ENCODE measurements around the gene S100A9.

The S100A9 gene

DNA sequence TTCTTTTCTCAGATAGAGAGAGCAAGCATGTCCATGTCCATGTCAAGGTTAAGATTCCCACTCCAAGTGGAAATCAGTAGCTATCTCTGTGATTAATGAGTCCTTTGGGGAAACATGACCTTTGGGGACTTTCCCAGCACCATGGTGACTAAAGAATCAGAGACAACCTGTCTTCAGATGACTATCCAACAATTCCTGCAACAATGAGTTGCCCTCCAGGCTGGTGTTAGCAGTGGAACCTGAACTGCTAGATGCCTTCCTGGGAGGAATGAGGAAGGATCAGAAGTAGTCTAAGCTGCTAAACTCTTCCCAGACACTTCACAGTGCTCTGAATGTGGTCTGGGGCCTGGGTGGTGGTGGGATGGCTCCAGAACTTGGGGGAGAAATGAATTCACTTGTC is 6.5 kb downstream of the S100A9 start:
- no peak for DNase-seq (ENCODE audit: insufficient read length)
- FAIRE-seq = no peak
- TF ChIP-seq POLR2AphosphoS5 (IDR thresholded peaks at IDR 0.05; ENCODE audit: low read depth, low read length) = no peak
- no peak for TF ChIP-seq TAF1 (IDR thresholded peaks at IDR 0.05; ENCODE audit: borderline replicate concordance, low read depth, low read length)
- no peak for TF ChIP-seq POLR2A (IDR thresholded peaks at IDR 0.05; ENCODE audit: low read depth, low read length)

DNA sequence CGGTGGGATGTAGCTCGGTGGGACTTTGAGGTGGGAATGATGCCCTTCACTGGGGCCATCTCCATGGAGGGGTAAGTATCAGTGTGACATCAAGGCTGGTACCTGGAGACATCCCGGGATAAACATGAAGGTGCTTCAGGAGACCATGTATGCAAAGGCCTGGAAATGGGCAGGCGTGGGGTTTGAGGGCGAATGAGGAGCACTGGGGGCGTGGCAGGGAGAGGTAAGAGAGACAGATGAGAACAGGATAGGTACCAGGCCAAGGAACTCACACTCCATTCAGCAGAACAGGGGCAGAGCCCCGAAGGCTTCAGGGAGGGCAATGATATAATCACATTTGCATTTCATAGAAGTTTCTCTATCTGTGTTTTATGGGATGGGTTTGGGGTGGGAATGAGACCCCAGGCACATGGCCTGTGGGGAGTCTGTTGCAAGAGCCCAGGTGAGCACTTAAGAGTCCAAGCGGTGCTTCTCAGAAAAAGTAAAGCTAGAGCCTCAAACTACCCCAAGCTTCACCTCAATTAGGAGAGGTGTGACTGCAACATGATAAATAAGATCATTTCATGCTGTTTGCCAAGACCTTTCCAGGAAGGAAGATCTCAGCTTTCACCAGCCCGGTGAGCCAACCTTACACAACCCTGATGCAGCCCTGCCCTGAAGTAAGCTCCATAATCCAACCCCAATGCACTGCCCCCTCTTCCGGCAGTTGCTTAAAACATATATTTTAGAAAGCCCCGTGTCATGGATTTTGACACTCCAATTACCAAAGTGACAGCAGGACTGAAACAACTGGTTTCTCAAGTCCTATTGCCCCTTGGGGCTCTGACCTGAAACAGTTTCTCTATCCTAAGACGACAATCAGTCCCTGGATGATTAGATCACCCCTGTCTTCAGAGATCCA is 7.4 kb downstream of the S100A9 start:
- TF ChIP-seq POLR2AphosphoS5 (IDR thresholded peaks at IDR 0.05; ENCODE audit: low read depth, low read length) (no peak), POLR2A (IDR thresholded peaks at IDR 0.05; ENCODE audit: low read depth, low read length) (no peak), TAF1 (IDR thresholded peaks at IDR 0.05; ENCODE audit: borderline replicate concordance, low read depth, low read length) (no peak)
- FAIRE-seq (no peak), DNase-seq (ENCODE audit: insufficient read length) (no peak)

DNA sequence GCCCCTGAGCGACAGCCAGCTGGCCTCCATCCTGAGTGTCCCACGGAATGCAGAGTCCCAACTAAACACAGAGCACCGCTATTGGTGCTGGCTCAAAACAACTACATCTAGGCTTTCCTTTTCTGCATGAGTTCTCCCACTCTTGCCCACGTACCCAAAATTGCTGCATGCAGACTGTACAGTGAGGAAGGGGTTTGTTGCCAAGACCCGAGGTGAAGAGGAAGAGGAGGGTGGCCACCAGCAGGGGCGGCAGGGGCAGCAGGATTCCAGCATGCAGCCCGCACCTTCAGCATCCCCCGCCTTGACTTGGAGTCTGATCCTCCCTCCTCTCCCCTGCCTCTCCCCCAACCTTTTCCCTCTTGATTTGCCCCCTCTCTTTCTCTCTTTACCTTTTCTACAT is 8.0 kb downstream of the S100A9 start:
- no peak for TF ChIP-seq POLR2AphosphoS5 (IDR thresholded peaks at IDR 0.05; ENCODE audit: low read depth, low read length)
- TF ChIP-seq POLR2A (IDR thresholded peaks at IDR 0.05; ENCODE audit: low read depth, low read length) = no peak
- TF ChIP-seq TAF1 (IDR thresholded peaks at IDR 0.05; ENCODE audit: borderline replicate concordance, low read depth, low read length) = no peak
- DNase-seq (ENCODE audit: insufficient read length) (no peak), FAIRE-seq (no peak)

DNA sequence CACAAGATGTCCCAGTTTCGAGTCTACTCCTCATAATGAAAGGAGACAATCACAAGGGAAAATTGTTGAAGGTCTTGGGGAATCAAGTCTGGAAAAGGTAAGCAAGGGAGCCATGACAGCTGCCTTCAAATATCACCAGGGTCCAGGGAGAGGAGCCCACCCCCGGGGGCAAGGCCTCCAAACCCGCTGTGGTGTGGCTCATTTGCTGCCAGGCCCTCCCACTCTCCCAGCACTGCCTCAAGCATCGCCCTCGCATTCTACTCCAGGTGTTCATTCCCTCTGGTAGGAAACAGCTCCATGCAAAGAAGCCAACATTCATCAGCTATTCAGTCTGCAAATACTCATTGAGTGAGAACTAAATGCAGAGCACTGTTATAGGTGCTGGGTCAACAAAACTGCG is 8.6 kb downstream of the S100A9 start:
- FAIRE-seq (no peak), DNase-seq (ENCODE audit: insufficient read length) (no peak)
- TF ChIP-seq TAF1 (IDR thresholded peaks at IDR 0.05; ENCODE audit: borderline replicate concordance, low read depth, low read length) (no peak), POLR2AphosphoS5 (IDR thresholded peaks at IDR 0.05; ENCODE audit: low read depth, low read length) (no peak), POLR2A (IDR thresholded peaks at IDR 0.05; ENCODE audit: low read depth, low read length) (no peak)

DNA sequence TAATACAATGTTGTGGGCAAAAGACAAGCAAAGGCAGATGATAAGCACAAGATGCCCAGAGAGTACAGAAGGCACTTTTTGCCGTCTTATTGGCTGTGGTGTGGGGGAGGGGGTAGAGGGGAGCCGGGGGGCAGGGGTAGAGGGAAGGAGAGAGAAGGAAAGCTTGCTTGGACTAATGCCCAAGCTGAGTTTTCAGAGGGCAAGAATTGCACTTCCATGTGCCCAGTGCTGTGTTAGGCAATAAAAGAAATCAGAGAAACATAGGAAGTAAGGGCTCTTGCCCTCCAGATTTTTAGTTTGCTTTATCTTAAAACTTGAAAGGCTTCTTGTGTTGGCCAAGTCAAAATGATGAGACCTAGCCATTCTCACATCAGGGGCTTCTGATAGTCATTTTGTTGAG is 9.4 kb downstream of the S100A9 start:
- TF ChIP-seq POLR2A (IDR thresholded peaks at IDR 0.05; ENCODE audit: low read depth, low read length) (no peak), TAF1 (IDR thresholded peaks at IDR 0.05; ENCODE audit: borderline replicate concordance, low read depth, low read length) (no peak), POLR2AphosphoS5 (IDR thresholded peaks at IDR 0.05; ENCODE audit: low read depth, low read length) (no peak)
- FAIRE-seq (no peak), DNase-seq (ENCODE audit: insufficient read length) (no peak)

DNA sequence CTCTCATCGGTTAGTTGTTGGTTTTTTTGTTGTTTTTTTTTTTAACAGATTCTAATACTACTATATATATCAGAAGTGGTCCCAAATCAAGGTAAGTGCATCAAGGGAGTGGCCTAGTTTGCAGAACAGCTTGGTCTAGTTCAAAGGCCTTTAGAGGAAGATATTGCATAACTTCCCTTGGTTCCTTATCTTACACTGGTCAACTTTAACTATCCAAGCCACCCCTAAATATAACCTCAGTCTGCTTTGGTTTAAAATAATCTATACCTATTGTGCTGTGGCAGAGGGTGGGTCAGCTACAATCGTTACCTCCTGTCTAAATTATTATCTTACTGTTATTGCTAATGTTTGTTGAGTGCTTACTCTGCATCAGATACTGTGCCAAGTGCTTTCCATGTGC is 10.8 kb downstream of the S100A9 start:
- FAIRE-seq (no peak), DNase-seq (ENCODE audit: insufficient read length) (no peak)
- no peak for TF ChIP-seq POLR2A (IDR thresholded peaks at IDR 0.05; ENCODE audit: low read depth, low read length)
- TF ChIP-seq TAF1 (IDR thresholded peaks at IDR 0.05; ENCODE audit: borderline replicate concordance, low read depth, low read length) = no peak
- no peak for TF ChIP-seq POLR2AphosphoS5 (IDR thresholded peaks at IDR 0.05; ENCODE audit: low read depth, low read length)

DNA sequence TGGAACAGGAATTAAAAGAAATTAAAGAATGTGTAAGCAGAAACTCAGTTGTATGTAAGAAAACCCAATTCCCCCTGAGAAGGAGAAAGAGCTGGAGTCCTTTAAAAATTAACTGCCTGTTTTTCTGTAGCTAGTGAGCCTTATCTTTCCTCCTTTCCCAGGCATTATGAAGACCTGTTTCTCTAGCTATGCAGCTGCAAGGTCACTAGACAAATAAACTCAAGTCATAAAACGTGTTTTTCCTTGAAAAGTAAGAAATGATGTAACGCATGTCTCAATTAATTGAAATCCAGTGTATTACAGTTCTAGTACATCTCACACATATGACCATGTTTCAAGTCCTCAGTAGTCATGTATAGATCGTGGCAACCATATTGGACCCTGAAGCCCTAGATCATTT is 12.5 kb downstream of the S100A9 start:
- no peak for TF ChIP-seq POLR2A (IDR thresholded peaks at IDR 0.05; ENCODE audit: low read depth, low read length)
- no peak for TF ChIP-seq TAF1 (IDR thresholded peaks at IDR 0.05; ENCODE audit: borderline replicate concordance, low read depth, low read length)
- no peak for TF ChIP-seq POLR2AphosphoS5 (IDR thresholded peaks at IDR 0.05; ENCODE audit: low read depth, low read length)
- DNase-seq (ENCODE audit: insufficient read length) = no peak
- no peak for FAIRE-seq

DNA sequence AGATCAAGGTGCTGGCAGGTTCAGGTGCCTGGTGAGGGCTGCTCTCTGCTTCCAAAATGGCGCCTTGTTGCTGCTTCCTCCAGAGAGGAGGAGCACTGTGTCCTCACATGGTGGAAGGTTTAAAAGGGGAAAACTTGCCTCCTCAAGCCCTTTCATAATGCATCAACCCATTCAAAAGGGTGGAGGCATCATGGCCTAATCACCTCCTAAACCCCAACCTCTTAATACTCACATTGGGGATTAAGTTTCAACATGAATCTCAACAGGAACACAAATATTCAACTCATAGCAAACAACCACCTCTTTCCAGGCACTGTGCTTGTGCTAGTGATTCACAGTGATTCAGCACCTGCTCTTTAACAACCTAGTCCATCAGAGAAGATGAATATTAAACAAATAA is 13.6 kb downstream of the S100A9 start:
- FAIRE-seq (no peak), DNase-seq (ENCODE audit: insufficient read length) (no peak)
- TF ChIP-seq POLR2AphosphoS5 (IDR thresholded peaks at IDR 0.05; ENCODE audit: low read depth, low read length) = no peak

DNA sequence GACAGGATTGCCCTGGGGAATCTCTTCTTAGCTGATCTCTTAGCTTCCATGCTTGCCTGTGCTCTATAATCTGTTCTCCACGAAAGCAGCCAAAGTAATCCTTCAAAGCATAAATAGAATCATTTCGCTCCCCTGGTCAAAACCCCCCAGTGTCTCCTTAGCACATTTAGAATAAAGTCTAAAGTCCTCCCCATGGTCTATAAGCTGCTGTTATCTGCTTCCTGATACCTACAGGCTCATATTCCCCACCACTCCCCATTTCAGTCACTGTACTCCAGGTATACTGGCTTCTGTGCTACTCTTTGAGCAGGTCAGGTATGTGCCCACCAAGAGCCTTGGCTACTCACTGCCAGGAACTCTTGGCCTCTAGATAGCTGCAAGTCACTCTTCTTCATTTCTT is 14.9 kb downstream of the S100A9 start:
- FAIRE-seq (no peak), DNase-seq (ENCODE audit: insufficient read length) (no peak)
- no peak for TF ChIP-seq POLR2AphosphoS5 (IDR thresholded peaks at IDR 0.05; ENCODE audit: low read depth, low read length)
- no peak for TF ChIP-seq POLR2A (IDR thresholded peaks at IDR 0.05; ENCODE audit: low read depth, low read length)
- no peak for TF ChIP-seq TAF1 (IDR thresholded peaks at IDR 0.05; ENCODE audit: borderline replicate concordance, low read depth, low read length)

DNA sequence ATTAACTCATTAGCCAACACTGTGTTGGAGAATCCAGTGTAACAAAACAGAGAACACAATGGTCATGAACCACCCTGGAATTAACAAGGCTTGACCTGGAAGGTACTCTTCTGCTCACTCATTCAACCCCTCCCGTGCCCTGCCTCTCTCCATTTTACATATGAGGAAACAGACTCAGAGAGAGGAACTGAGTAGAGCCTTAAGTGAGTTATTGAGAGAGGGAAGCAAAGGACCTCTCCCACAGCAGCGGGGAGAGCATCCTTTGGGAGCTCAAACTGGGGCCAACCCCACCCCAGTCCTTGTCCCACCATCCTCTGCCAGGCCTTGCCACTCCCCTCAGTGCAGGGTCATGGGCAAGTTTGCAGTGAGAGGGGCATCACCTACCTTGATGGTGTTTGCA is 16.4 kb downstream of the S100A9 start:
- FAIRE-seq (no peak), DNase-seq (ENCODE audit: insufficient read length) (no peak)
- TF ChIP-seq POLR2A (IDR thresholded peaks at IDR 0.05; ENCODE audit: low read depth, low read length) (no peak), TAF1 (IDR thresholded peaks at IDR 0.05; ENCODE audit: borderline replicate concordance, low read depth, low read length) (no peak), POLR2AphosphoS5 (IDR thresholded peaks at IDR 0.05; ENCODE audit: low read depth, low read length) (no peak)

DNA sequence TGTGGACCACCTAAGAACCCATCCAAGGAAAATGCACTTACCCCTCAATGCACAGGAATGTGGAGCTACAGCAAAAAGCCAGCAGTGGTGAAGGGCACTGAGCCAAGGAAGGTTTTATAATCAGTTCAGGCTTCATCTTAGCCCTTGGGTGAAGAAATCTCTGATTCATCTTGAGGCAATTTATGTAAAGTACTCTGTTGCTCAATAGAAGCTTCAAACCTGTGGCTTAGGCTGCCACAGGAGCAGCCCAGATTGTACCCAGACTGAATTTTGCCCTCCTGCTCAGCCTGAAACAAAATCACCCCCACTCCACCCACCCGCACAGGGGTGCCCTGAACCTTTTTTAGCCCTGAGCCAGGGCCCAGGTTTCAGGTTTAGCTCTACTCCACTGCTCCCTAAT is 17.9 kb downstream of the S100A9 start, which contains the start of gene S100A12:
TSS of gene S100A12 (minus strand) at position 111 of the 400 bp plus-strand sequence. CDS start 1,029 bp downstream, outside the sequence.
- TF ChIP-seq POLR2AphosphoS5 (IDR thresholded peaks at IDR 0.05; ENCODE audit: low read depth, low read length) (no peak), TAF1 (IDR thresholded peaks at IDR 0.05; ENCODE audit: borderline replicate concordance, low read depth, low read length) (no peak), POLR2A (IDR thresholded peaks at IDR 0.05; ENCODE audit: low read depth, low read length) (no peak)
- FAIRE-seq = no peak
- DNase-seq (ENCODE audit: insufficient read length) = no peak

DNA sequence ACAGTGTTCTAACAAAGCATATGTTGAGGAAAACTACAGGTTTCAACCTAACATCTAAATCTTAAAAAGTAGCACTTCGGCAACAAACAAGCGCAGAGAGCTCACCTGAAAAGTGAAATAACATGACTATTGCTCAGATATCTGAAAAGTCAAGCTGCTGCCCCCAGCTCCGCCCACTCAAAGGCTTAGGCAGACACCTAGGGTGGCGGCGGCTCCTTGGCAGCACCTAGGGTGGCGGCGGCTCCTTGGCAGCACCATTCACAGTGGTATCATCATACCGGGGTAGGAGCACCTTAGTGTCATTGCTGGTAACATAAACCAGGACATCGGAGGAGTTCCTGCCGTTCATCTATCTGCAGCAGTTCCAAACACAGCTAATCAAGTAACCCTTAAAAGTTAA is 21.9 kb downstream of the S100A9 start:
- FAIRE-seq (no peak), DNase-seq (ENCODE audit: insufficient read length) (no peak)
- TF ChIP-seq TAF1 (IDR thresholded peaks at IDR 0.05; ENCODE audit: borderline replicate concordance, low read depth, low read length) = no peak
- no peak for TF ChIP-seq POLR2A (IDR thresholded peaks at IDR 0.05; ENCODE audit: low read depth, low read length)
- no peak for TF ChIP-seq POLR2AphosphoS5 (IDR thresholded peaks at IDR 0.05; ENCODE audit: low read depth, low read length)
